SIG-M5 (cell line): Measurements from ENCODE around the gene SULT1C4.
A peak's percentile ranks its signal among the peaks of the same experiment; 100 is the strongest.
"Not testable (repeated sequence)": the region's sequence is repeated elsewhere in the genome, so short reads cannot be mapped to it uniquely, and the experiment has no call there.

Experiments used
- DNase-seq: peaks from one replicate; lab custom pipeline; 2025; lab: John Stamatoyannopoulos, UW

Gene SULT1C4

DNA sequence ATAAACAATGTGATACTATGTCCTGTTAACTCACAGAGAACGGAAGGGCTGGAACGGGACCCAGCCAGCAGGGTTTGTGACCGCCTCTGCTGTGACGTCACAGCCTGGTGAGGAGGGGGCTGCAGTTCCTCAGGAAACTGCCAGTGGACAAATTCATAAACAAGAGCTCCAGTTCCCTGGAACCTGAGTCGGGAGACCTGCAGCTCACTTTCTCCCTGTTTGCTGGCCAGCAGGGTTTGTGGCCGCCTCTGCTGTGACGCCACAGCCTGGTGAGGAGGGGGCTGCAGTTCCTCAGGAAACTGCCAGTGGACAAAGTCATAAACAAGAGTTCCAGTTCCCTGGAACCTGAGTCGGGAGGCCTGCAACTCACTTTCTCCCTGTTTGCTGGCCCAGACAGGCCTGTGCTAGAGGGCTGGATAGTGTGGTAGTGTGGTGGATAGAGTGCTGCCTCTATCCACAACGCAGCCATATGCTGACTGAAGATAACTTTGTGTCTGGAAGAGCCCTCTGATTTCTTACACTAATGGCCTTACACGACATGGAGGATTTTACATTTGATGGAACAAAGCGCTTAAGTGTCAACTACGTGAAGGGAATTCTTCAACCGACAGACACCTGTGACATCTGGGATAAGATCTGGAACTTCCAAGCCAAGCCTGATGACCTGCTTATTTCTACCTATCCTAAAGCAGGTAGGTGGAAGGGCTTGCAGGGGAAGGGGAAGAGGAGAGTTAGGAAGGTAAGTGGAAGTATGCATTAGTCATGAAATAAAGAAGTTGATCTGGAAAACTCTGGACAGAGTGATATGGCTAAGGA lies at the start of gene SULT1C4:
TSS of gene SULT1C4 (plus strand) at position 140 of the 816 bp plus-strand sequence. CDS start at position 524, 384 bp downstream.
- no peak for DNase-seq

DNA sequence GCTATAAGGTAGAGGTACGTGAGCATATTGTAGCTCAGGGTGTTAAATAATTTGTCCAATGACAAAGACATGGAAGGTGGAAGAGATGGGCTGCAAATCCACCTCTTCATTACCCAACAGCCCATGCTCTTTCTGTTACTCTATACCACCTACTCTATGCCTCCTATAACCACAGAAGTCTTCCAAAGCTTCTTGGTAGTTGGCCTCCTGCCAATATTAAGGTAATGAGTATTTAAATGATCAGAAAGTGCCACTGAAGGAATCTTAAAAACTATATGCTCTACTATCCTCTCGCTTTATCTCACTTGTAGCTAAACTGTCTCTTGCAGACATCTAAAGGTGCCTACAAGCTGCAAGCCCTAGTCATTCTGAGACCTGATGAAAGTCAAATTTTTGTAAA lies 48.0 kb upstream of the SULT1C4 start:
- no peak for DNase-seq

DNA sequence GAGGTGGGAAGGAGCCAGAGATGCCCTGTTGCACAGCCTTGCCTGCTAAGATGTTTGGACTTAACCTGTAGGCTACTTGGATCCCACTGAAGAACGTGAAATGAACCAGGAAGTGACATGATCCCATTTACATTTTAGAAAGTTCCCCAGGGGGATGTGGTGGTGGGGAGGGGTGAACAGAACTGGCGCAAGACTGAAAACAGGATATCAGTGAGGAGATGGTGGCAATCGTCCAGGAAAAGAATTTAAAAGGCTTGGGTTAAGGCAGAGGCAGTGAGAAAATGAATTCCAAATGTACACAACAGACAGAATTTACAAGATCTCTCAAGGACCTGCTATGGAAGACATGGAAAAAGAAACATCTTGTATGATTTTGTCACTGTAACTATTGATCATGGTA lies 46.8 kb upstream of the SULT1C4 start:
- no peak for DNase-seq

DNA sequence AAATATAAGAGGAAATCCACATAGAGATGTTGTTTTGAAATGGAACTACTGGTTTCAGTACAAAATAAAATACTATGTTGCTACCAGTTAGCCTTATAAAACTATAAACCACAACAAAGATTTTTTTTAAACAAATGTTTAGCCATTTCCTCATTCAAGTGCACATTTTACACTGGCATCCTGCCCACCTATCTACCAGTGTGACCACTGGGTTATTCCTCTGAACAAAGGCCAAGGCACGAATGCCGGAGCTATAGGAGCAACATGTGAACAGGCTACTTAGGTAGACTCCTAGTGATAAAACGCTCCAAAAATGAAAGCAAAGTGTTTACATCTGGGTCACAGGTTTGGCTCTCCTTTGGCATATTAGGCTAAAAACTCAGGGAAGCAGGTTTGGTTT lies 31.8 kb upstream of the SULT1C4 start:
- no peak for DNase-seq

DNA sequence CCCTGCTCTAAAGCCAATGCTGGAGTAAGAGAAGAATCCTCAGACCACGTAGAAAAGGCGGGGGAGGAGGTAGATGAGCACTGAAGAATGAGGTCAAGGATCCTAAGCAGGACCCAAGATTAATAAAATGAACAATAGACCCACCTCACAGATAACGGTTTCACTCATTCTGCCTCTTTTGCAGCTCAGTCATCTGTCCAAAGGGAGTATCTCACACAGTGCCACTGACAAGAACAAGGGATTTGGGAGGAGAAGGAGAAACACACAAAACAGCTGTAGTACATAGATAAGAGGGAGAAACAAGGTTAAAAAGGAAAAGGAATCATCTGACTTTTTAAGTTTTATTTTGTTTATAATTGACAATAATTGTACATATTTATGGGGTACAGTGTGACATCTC lies 30.9 kb upstream of the SULT1C4 start:
- DNase-seq = no peak

DNA sequence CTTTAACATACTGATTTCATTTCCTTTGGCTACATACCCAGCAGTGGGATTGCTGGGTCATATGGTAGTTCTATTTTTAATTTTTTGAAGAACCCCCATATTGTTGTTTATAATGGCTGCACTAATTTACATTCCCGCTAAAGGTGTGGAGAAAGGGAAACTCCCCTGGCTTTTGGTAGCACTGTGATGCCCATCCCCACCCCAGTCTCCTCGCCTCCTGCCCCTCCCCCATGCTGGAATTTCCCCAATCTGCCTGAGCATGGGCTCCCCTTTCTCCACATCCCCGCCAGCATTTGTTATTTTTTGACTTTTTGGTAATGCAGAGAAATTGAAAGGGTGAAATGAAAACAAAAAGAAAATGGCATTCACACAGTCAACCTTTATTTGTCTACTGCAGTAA lies 30.0 kb upstream of the SULT1C4 start:
- DNase-seq = no peak

DNA sequence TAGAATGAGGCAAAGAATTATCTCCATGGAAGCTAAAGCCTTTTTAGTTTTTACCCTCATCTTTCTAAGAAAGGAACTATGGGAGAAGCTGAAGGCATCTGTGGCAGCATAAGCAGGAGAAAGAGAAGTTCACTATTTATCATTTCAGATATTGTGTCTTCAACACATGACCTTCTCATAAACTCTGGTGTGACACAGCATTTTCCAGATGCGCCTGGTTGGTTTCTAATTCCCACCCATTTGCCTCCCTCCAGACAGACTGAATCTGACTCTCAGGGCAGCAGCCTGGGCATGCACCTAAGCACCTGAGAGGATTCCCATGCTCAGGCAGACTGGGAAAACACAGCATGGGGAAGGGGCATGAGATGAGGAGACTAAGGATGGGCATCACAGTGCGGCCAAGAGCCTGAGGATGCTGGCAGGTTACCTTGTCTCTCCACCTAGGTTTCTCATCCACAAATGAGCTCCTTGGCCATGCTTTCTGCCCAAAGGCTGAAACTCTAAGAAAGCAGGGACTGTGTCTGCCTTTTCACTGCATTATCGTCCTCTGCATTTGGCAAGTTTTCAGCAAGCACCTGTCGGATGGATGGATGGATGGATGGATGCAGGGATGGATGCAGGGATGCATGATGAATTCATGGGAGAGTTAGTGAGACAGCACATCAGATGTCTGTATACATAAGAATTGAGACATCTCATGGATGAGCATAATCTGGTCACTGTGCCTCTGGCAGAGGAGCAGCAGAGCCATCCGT lies 28.8 kb upstream of the SULT1C4 start:
- no peak for DNase-seq

DNA sequence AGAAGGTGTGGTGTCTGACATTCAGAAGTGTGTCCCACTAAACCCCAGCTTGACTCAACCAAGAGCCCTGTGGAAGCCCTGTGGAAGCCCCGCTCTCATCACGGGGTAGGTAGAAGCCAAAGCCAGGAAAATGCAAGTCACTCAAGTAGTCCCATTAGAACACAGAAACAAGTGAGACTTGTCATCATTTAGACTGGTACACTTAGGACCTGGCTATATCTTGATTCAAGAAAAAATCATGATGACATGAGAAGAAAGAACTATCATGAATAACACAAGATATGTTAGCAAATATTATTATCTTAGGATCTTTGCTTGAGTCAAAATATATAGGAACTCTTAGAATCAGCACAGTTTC lies 28.2 kb upstream of the SULT1C4 start:
- no peak for DNase-seq

DNA sequence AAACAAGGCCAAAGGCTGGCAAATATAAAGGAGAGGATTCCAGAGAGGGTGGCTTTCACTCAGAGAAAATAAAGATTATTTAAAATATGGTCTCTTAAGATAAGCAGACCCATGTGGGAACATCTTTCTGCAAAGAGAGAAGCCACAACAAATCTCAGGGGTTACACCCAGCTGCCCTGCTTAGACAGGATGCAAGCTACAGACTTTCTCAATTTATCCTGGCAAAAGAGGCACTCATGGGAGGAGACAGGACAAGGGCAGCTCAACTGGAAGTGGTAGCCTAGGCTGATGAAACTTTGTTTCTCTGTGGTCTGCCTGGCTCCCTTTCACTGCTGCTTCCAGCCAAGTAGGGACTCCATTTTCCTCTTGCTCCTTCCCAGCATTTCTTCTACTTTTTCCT lies 25.9 kb upstream of the SULT1C4 start:
- DNase-seq = no peak

DNA sequence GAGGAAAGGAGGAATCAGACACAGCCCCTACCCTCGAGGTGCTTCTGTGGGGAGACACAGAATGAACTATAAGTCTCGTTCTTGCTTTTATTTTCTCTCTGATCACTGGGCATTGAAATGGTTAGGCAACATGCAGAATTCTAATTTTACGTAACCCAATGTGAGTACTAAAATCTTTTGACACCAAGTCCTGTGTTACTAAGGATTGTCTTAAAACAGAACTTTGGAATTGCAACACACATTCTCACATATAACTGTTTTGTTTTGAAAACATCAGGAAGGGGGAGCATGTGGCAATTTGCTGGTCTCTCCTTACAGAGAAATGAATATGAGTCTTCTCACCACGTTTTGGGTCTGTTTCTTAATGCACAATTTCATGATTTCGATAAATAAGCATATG lies 23.6 kb upstream of the SULT1C4 start:
- DNase-seq = peak; percentile 12

DNA sequence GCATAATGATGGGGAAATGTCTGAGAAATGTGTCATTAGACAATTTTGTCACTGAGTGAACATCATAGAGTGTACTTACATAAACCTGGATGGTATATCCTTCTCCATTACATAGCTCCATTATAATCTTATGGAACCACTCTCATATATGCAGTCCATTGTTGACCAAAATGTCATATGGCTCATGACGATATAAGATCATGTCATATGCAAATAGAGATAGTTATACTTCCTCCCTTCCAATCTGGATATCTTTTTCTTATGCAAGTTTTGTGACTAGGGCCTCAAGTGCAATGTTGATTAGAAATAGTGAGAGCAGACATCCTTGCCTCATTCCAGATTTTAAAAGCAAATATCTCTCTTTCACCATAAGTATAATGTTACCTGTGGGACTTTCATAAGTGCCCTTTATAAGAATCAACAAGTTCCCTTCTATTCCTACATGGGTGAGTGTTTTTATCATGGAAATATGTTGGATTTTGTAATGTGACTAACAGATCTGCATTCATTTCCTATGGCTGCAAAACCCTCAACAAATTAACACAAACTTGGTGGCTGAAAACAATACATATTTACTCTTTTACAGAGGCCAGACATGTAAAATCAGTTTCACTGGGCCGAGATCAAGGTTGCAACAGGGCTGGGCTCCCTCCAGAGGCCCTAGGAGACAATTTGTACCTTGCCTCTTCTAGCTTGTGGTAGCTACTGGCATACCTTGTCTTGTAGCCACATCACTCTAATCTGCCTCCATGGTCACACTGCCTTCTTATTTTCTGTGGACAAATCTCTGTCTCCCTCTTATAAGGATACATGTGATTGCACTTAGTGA lies 21.6 kb upstream of the SULT1C4 start:
- DNase-seq = no peak

DNA sequence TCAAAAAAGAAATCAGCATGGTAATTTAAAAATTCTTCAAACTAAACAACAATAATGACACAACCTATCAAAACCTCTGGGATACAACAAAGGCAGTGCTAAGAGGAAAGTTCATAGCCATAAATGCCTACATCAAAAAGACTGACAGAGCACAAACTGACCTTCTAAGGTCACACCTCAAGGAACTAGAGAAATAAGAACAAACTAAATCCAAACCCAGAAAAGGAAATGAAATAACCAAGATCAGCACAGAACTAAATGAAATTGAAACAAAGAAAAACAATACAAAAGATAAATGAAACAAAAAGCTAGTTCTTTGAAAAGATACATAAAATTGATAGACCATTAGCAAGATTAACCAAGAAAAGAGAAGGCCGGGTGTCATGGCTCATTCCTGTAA lies 18.4 kb upstream of the SULT1C4 start:
- not testable (repeated sequence) for DNase-seq

DNA sequence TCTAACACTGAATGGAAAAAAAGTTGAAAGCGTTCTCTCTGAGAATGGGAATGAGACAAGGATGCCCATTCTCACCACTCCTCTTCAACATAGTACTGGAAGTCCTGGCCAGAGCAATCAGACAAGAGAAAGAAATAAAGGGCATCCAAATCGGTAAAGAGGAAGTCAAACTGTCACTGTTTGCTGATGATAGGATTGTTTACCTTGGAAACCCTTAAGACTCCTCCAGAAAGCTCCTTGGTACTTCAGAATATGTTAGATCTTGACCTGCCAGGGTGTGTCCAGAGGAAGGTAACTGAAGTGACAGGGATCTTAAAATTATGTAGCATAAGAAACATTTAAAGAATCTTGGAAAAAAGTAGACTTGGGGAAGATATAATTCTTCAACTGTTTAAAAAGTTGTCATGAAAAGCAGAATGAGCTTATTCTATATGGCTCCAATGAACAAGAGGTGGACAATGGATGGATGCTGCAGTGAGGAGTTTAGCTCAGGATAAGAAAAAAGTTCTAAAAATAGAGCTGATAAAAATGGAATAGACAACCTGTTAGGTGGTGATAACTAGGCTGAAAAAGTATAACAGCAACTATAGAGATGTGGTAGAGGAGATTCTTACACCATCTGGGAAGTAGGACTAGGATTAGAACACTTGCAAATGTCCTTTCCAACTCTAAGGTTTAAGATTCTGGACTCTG lies 16.8 kb upstream of the SULT1C4 start:
- DNase-seq = no peak

DNA sequence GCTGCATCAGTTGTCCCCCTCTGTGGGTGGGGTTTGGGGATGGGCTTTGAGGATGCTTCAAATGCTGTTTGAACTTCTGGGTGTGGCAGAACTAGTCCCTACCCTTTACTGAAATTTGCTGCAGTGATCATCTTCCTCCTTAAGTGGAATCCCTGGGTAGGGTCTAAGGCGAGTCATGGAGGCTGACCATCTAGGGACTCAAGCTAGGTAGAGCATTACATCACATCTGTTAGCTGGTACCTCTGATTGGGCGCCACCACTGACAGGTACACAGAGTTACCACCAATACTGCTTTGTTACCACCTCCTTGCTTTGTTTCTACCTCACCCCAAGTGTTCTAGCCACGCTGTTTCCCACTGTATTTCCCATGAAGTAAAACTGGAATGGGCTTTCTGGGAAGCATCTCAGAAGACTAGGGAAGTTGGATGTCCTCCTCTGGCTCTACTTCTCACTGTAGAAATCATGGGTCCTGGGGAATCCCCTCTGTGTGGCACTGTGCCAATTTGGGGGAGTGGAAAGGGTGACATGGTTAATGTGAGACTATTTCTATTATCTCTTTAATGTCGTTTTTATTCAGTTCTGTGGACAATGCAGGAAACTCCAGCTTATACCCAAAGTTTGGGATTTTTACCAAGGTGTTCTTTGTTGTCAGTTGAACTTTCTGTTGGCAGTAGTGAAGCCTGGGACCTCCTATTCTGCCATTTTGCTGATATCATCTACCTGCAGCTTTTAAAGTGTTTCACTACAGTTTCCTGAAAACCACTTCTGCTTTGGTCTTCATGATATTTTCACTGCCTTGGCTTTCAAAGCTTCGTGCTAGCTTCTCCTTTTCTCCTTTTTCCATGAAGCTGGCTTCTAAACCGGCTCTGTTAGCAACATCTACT lies 14.5 kb upstream of the SULT1C4 start:
- no peak for DNase-seq

DNA sequence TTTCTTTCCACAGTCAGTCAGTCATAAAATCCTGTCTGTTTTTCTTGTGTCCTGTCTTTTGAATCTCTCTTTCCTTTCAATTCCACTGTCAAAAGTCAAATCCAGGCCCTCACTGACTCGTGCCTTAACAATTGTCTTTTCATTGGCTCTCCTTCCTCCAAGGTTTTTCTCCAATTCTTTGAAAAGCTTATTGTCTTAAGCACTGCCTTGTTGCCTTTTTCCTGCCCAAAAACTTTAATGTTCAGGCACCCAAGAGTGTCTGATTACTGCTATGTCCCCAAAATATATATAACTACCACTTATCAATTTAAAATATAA lies 13.9 kb upstream of the SULT1C4 start:
- no peak for DNase-seq

DNA sequence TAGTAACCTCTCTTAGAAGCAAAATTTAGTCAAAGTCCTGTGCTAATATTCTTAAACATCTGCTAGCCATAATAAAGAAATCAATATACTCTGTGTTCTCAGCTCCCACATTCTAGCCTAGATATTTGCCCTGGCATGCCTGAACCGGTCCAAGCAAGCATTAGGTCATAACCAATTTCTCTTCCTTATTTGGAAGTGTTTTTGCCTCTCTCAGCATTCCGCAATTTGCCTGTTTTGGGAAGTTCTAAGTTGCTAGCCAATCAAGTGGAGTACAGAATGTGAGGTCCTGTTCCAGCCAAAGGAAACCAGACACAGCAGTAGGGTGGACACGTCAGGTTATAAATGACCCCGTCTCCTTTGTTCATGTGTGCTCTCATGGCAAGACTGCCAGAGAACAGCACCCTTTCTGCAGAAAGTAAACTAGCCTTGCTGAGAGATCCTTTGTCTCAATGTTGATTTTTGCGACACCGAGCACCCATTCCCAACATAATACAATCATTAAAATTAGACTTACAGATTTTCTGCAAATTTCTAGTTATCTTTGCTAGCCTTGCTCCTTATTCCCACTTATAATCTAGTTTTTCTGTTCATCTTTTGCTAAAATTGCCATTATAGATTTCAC lies 13.0 kb upstream of the SULT1C4 start:
- DNase-seq = no peak

DNA sequence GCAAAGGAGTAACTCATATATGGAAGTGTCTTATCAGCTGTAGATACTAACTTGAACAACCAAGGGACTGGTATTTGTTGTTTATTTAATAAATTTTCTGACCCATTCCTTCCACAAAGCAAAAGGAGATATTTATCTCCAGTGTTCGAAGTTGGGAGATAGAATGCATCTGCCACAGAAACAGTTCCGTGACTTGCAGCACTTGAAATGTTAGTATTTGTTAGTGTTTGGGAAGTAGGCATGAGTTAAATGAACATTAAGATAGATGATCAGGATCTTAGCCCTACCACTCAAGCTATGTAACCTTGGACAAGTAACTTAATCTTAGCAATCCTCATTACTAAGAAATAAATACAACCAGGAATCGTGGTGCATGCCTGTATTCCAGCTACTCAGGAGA lies 12.1 kb upstream of the SULT1C4 start:
- no peak for DNase-seq

DNA sequence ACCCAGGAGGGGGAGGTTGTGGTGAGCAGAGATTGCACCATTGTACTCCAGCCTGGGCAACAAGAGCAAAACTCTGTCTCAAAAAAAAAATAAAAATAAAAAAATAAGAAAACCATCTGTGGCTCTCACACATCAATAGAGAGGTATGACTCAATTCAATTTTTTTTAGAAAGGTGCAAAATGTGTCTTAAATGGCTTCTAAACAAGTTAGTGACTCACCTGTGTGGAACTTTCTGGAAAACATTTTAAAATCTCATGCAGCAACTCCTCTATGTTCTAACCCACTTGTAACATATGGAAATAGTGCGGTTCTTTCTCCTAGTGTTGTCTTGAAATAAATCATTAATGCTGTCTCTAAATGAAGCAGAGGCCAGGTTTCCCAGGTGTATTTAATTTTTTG lies 10.7 kb upstream of the SULT1C4 start:
- no peak for DNase-seq

DNA sequence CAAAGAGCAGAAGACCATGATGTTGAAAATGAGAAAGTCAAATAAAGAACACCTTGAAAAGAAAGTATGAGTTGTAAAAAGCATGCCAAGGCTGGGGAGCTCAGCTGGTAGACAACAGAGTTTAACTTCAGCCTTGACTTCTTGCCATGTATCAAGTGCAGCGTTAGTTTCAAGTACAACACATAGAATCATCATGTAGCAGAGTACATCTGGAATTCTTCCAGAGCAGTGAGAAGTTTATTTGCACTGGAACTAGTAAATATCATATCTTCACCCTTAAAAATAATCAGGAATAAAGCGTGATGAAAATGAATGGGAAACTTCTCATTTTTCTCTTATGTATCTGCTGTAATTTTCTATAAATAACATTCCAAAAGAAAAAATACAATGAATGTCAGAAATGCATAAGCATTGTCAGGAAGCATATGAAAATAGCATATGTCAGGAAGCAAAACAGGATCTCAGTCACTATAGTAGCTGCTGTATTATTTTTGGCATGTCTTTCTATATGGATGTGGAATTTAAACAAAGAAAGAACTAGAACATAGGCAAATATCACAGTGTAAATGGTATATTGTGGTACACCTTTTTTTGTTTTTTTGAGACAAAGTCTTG lies 10.1 kb upstream of the SULT1C4 start:
- no peak for DNase-seq

DNA sequence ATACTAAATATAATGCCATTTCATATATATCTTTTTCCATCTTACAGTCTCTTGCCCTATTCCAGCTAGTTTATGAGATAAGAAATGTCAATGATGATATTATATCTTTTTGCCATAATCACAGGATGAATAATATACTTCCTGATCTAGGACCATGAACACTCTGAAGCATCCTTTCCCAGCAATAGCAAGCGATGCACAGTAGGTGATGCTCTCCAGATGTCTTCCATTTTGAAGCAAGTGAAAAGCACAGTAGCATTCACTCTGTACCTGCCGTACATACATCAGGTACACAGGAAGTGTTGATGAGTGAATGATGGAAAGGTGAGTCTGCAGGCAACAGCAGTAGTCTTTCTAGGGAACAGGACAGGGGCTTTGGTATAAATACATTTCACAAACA lies 8.6 kb upstream of the SULT1C4 start:
- no peak for DNase-seq
